ENCODE results near the gene NAIF1.

NAIF1 gene

DNA sequence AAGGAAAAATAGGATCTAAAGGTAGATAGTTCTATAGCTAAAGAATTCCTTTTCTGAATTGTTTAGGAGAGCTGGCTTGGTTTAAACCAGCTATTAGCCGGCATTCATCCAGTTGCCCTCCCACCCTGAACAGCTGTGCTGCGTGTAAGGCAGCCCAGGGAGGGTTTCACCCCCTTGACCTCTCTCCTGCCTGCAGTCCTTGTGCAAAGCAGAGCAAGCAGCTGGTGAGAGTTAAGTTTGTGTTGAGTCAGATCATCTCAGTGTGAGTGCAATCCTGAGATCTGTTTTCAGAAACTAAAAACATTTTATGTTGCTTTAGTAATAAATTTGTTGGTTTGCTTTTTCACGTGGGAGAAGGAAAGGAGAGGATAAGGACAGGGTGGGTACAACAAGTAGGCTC, 13.9 kb upstream of the NAIF1 start:
- H3K79me2 ChIP-seq (ENCODE audit: low read length) = peaks cover 40% of the 10 kb centered on the region
- 0 out of 2 replicates have a peak overlapping the region, but pooled peaks have one; percentile 11 for H3K27ac ChIP-seq (ENCODE audit: low read length)
- no peak overlapping the region for H2AFZ ChIP-seq (ENCODE audit: low read depth, low read length)
- peaks cover 11% of the 10 kb centered on the region for H3K36me3 ChIP-seq (replicated peaks; ENCODE audit: low read depth, low read length)
- H3K4me3 ChIP-seq (ENCODE audit: low read length) = no peak overlapping the region
- H3K4me1 ChIP-seq (ENCODE audit: low read length) = peaks cover 11% of the 10 kb centered on the region; the same call in 1 of the 2 replicates
- H3K9me3 ChIP-seq (ENCODE audit: insufficient read depth, low read length) = no peaks in the 10 kb centered on the region
- H3K4me2 ChIP-seq (ENCODE audit: low read length) = no peak overlapping the region
- peaks cover 5% of the 10 kb centered on the region; the same call in 1 of the 2 replicates for H4K20me1 ChIP-seq (ENCODE audit: insufficient read depth, low read length)
- no peaks in the 10 kb centered on the region for H3K27me3 ChIP-seq (ENCODE audit: low read depth, low read length)
- TF ChIP-seq EZH2phosphoT487 (IDR thresholded peaks at IDR 0.05; ENCODE audit: low read depth) = no peak
- TF ChIP-seq, protein P1, sequence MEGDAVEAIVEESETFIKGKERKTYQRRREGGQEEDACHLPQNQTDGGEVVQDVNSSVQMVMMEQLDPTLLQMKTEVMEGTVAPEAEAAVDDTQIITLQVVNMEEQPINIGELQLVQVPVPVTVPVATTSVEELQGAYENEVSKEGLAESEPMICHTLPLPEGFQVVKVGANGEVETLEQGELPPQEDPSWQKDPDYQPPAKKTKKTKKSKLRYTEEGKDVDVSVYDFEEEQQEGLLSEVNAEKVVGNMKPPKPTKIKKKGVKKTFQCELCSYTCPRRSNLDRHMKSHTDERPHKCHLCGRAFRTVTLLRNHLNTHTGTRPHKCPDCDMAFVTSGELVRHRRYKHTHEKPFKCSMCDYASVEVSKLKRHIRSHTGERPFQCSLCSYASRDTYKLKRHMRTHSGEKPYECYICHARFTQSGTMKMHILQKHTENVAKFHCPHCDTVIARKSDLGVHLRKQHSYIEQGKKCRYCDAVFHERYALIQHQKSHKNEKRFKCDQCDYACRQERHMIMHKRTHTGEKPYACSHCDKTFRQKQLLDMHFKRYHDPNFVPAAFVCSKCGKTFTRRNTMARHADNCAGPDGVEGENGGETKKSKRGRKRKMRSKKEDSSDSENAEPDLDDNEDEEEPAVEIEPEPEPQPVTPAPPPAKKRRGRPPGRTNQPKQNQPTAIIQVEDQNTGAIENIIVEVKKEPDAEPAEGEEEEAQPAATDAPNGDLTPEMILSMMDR (IDR thresholded peaks at IDR 0.05; ENCODE audit: low read depth, low read length) = no peak
- no peak overlapping the region for H3K9ac ChIP-seq (ENCODE audit: low read length)

DNA sequence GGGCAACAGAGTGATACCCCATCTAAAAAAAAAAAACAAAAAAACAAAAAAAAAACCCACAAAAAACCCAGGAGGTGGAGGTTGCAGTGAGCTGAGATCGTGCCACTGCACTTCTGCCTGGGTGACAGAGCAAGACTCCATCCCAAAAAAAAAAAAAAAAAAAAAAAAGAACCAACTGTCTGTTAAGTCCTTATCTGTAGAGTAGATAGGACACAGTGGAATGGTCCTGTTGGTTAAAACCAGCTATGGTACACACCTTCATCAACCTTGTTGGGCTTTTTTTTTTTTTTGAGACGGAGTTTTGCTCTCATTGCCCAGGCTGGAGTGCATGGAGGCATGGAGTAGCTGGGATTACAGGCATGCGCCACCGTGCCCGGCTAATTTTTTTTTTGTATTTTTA, 13.1 kb upstream of the NAIF1 start:
- no peak overlapping the region for H2AFZ ChIP-seq (ENCODE audit: low read depth, low read length)
- H3K9me3 ChIP-seq (ENCODE audit: insufficient read depth, low read length) = no peaks in the 10 kb centered on the region
- TF ChIP-seq, protein P1 (IDR thresholded peaks at IDR 0.05; ENCODE audit: low read depth, low read length) = no peak
- no peak for TF ChIP-seq EZH2phosphoT487 (IDR thresholded peaks at IDR 0.05; ENCODE audit: low read depth)
- H3K27me3 ChIP-seq (ENCODE audit: low read depth, low read length) = no peaks in the 10 kb centered on the region
- no peak overlapping the region for H3K4me3 ChIP-seq (ENCODE audit: low read length)
- H3K4me2 ChIP-seq (ENCODE audit: low read length) = no peak overlapping the region
- peaks cover 42% of the 10 kb centered on the region for H3K79me2 ChIP-seq (ENCODE audit: low read length)
- peaks cover 5% of the 10 kb centered on the region; the same call in 1 of the 2 replicates for H4K20me1 ChIP-seq (ENCODE audit: insufficient read depth, low read length)
- peaks cover 11% of the 10 kb centered on the region; the same call in 1 of the 2 replicates for H3K4me1 ChIP-seq (ENCODE audit: low read length)
- H3K36me3 ChIP-seq (replicated peaks; ENCODE audit: low read depth, low read length) = peaks cover 8% of the 10 kb centered on the region
- H3K9ac ChIP-seq (ENCODE audit: low read length) = no peak overlapping the region
- no peak overlapping the region for H3K27ac ChIP-seq (ENCODE audit: low read length)

DNA sequence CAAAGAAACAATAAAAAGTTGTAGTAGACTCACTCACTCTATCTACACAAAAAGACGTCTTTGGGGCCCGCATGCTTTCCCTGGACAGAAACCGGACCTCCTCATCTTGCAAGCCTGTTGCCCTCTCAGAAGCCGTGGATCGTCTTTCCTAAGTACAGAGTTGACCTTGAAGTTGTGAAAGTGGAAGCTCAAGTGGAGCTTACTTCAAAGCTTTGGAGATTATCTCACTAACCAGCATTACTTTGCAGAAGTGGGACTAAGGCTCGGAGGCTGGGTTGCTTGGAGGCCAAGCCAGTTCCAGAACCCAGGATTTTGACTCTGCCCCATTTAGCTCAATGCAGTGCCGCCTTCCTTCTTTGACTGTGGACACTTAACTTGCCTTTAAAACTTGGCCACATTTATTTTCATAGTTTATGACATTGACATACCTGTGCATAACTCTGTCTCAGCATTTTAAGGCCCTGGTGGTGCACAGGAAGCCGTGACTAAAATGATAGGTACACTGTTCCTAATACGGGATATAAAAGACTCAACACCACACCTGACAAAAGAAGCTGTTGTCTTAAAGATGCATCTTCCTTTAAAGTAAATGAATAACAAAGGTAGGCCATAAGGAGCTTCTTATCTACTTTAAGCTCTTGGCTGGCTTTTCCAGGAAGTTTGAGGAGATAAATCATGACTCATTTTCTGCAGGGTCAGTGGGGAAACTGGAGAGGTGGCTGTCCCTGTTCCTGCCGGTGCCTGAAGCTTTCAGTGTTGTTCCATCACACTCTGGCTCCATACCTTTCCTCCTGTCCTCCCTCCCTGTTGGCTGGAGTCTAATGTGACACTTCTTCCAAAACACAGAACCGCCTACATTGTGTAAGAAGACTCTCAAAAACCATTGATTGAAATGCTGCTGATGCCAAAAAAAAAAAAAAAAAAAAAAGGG, 11.6 kb upstream of the NAIF1 start:
- H3K4me1 ChIP-seq (ENCODE audit: low read length) = peaks cover 12% of the 10 kb centered on the region; the same call in 1 of the 2 replicates
- H3K9me3 ChIP-seq (ENCODE audit: insufficient read depth, low read length) = no peaks in the 10 kb centered on the region
- no peak for TF ChIP-seq EZH2phosphoT487 (IDR thresholded peaks at IDR 0.05; ENCODE audit: low read depth)
- TF ChIP-seq, protein P1 (IDR thresholded peaks at IDR 0.05; ENCODE audit: low read depth, low read length) = no peak
- no peak overlapping the region for H3K4me3 ChIP-seq (ENCODE audit: low read length)
- peaks cover 5% of the 10 kb centered on the region; the same call in 1 of the 2 replicates for H4K20me1 ChIP-seq (ENCODE audit: insufficient read depth, low read length)
- H3K4me2 ChIP-seq (ENCODE audit: low read length) = no peak overlapping the region
- no peak overlapping the region for H2AFZ ChIP-seq (ENCODE audit: low read depth, low read length)
- H3K27ac ChIP-seq (ENCODE audit: low read length) = no peak overlapping the region
- no peak overlapping the region for H3K9ac ChIP-seq (ENCODE audit: low read length)
- H3K79me2 ChIP-seq (ENCODE audit: low read length) = peaks cover 52% of the 10 kb centered on the region
- peaks cover 8% of the 10 kb centered on the region for H3K36me3 ChIP-seq (replicated peaks; ENCODE audit: low read depth, low read length)
- H3K27me3 ChIP-seq (ENCODE audit: low read depth, low read length) = no peaks in the 10 kb centered on the region

DNA sequence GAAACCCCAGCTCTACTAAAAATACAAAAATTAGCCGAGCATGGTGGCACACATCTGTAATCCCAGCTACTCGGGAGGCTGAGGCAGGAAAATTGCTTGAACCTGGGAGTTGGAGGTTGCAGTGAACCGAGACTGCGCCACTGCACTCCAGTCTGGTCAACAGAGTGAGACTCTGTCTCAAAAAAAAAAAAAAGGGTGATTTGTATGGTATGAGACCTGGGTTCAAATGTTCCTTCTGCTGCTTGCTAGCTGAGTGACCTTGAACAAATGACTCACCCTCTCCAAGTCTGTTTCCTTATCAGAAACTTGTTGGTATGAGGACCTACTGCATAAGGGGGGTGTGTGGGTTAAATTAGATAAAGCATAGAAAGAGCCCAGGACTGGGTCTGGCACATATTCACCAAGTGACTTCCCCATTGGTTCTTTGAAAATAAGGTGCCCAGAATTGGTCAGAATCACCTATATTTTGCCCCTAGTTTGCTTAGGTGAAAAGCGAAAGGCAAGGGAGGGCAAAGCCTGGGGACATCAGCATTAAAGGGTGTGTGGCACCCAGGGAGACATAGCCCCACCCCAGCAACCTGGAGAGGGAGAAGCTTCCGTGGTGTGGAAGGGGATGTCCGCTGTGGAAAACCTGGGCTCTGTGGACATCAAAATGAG, 10.9 kb upstream of the NAIF1 start:
- H3K4me2 ChIP-seq (ENCODE audit: low read length) = no peak overlapping the region
- H3K9me3 ChIP-seq (ENCODE audit: insufficient read depth, low read length) = no peaks in the 10 kb centered on the region
- H3K36me3 ChIP-seq (replicated peaks; ENCODE audit: low read depth, low read length) = peaks cover 8% of the 10 kb centered on the region
- H3K9ac ChIP-seq (ENCODE audit: low read length) = no peak overlapping the region
- peaks cover 20% of the 10 kb centered on the region for H3K4me1 ChIP-seq (ENCODE audit: low read length)
- H2AFZ ChIP-seq (ENCODE audit: low read depth, low read length) = no peak overlapping the region
- no peak overlapping the region for H3K4me3 ChIP-seq (ENCODE audit: low read length)
- no peak overlapping the region for H3K27ac ChIP-seq (ENCODE audit: low read length)
- peaks cover 60% of the 10 kb centered on the region for H3K79me2 ChIP-seq (ENCODE audit: low read length)
- no peak for TF ChIP-seq EZH2phosphoT487 (IDR thresholded peaks at IDR 0.05; ENCODE audit: low read depth)
- TF ChIP-seq, protein P1 (IDR thresholded peaks at IDR 0.05; ENCODE audit: low read depth, low read length) = no peak
- H4K20me1 ChIP-seq (ENCODE audit: insufficient read depth, low read length) = peaks cover 5% of the 10 kb centered on the region; the same call in 1 of the 2 replicates
- H3K27me3 ChIP-seq (ENCODE audit: low read depth, low read length) = no peaks in the 10 kb centered on the region
